ENCODE measurements around the gene TRIM52.
"Not testable (repeated sequence)": the region's sequence is repeated elsewhere in the genome, so short reads cannot be mapped to it uniquely, and the experiment has no call there.

TRIM52 gene

DNA sequence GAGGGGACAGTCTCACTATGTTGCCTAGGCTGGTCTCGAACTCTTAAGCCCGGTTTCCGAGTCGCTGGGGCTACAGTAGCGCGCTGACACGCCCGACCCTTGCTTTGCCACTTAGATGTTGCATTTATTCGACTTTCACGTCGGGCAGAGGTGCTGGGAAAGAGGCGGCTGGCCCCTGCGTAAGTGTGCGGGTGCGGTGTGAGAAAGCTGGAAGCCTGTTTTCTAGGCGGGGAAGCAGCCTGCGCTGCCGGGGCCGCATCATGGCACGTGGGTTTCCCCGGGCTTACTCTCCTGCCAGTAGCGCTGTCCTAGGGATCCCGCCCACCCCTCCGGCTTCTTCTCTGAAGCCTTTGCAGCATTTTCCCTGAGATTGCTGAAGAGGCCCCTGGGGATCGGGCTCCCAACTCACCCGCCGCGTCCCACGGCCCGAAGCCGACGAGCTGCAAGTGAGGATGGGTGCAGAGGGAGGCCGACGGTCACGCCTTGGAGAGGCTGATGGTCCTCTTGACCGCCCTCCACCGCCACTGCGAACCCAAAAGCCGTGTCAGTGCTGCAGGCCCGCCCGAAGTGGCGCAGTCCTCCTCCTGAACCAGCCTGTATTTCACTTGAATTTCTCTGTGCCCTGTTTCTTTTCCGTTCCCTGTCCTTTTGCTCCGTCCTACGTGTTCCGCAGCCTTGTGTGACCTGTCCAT is 43.7 kb downstream of the TRIM52 start:
- peak overlapping the region; percentile 57 for H2AFZ ChIP-seq (ENCODE audit: low read depth, low read length)
- peak; percentile 58 for DNase-seq
- H3K4me3 ChIP-seq (ENCODE audit: low read depth in 1 of 2, low read length in 2 of 2), result peak overlapping the region in 1 of 2 experiments; percentile 25; a peak in 2 of 4 replicates
- no peaks in the 10 kb centered on the region for H3K79me2 ChIP-seq (ENCODE audit: insufficient read depth, low read length)
- peak overlapping the region; percentile 82 for H3K4me2 ChIP-seq (ENCODE audit: insufficient read depth, low read length)
- H3K27ac ChIP-seq (ENCODE audit: low read length), result no peak overlapping the region
- peaks cover 42% of the 10 kb centered on the region for H3K4me1 ChIP-seq (ENCODE audit: insufficient read depth, low read length)
- TF ChIP-seq, protein P1, sequence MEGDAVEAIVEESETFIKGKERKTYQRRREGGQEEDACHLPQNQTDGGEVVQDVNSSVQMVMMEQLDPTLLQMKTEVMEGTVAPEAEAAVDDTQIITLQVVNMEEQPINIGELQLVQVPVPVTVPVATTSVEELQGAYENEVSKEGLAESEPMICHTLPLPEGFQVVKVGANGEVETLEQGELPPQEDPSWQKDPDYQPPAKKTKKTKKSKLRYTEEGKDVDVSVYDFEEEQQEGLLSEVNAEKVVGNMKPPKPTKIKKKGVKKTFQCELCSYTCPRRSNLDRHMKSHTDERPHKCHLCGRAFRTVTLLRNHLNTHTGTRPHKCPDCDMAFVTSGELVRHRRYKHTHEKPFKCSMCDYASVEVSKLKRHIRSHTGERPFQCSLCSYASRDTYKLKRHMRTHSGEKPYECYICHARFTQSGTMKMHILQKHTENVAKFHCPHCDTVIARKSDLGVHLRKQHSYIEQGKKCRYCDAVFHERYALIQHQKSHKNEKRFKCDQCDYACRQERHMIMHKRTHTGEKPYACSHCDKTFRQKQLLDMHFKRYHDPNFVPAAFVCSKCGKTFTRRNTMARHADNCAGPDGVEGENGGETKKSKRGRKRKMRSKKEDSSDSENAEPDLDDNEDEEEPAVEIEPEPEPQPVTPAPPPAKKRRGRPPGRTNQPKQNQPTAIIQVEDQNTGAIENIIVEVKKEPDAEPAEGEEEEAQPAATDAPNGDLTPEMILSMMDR (IDR thresholded peaks at IDR 0.05; ENCODE audit: borderline replicate concordance, extremely low read depth, low read length, poor library complexity, severe bottlenecking), result no peak
- TF ChIP-seq EZH2 (IDR thresholded peaks at IDR 0.05; ENCODE audit: borderline replicate concordance, low read depth, low read length, severe bottlenecking), result no peak
- no peaks in the 10 kb centered on the region for H3K9me3 ChIP-seq (ENCODE audit: insufficient read depth, low read length, severe bottlenecking)
- peak overlapping the region; percentile 32; the same call in 1 of the 2 replicates for H3K9ac ChIP-seq (ENCODE audit: low read depth, low read length)
- ATAC-seq (ENCODE audit: insufficient read depth, low read depth), result peak; percentile 12; the same call in 1 of the 3 replicates
- no peaks in the 10 kb centered on the region for H3K36me3 ChIP-seq (ENCODE audit: insufficient read depth, low read length)
- H4K20me1 ChIP-seq (ENCODE audit: insufficient read depth, low read length), result no peaks in the 10 kb centered on the region
- no peaks in the 10 kb centered on the region for H3K27me3 ChIP-seq (ENCODE audit: insufficient read depth, low read length, poor library complexity)

- DNase-seq, result peak; percentile 51
- Histone ChIP-seq H3K27ac (ENCODE audit: low read length) (peak overlapping the region; percentile 72), H3K9ac (ENCODE audit: low read depth, low read length) (peak overlapping the region; percentile 61)
Observed at GRCh38 chr5:181215997-181216989, 44.6 kb downstream of the TRIM52 start.

DNA sequence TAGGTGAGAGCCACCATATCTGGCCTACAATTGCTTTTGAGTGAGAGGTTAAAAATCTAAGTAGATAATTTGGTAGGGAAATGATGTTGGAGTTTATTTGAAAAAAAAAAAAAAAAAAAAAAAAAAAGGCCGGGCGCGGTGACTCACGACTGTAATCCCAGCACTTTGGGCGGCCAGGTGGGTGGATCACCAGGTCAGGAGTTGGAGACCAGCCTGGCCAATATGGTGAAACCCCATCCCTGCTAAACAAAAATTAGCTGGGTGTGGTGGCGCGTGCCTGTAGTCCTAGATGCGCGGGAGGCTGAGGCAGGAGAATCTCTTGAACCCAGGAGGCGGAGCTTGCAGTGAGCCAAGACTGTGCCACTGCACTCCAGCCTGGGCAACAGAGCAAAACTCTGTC is 46.7 kb downstream of the TRIM52 start:
- ATAC-seq (ENCODE audit: insufficient read depth, low read depth); H3K4me2 ChIP-seq (ENCODE audit: insufficient read depth, low read length); H2AFZ ChIP-seq (ENCODE audit: low read depth, low read length); H3K27me3 ChIP-seq (ENCODE audit: insufficient read depth, low read length, poor library complexity); H3K4me3 ChIP-seq (ENCODE audit: low read depth in 1 of 2, low read length in 2 of 2); H3K9ac ChIP-seq (ENCODE audit: low read depth, low read length); H3K27ac ChIP-seq (ENCODE audit: low read length); H3K9me3 ChIP-seq (ENCODE audit: insufficient read depth, low read length, severe bottlenecking); DNase-seq; H4K20me1 ChIP-seq (ENCODE audit: insufficient read depth, low read length); H3K79me2 ChIP-seq (ENCODE audit: insufficient read depth, low read length); H3K36me3 ChIP-seq (ENCODE audit: insufficient read depth, low read length): not testable (repeated sequence)
- peaks cover 29% of the 10 kb centered on the region for H3K4me1 ChIP-seq (ENCODE audit: insufficient read depth, low read length)

More at GRCh38 chr5:181215997-181216989, 44.6 kb downstream of the TRIM52 start:
- Histone ChIP-seq H2AFZ (ENCODE audit: low read depth, low read length) (peak overlapping the region; percentile 96), H3K9me3 (ENCODE audit: insufficient read depth, low read length, severe bottlenecking) (no peaks in the 10 kb centered on the region), H3K4me2 (ENCODE audit: insufficient read depth, low read length) (peak overlapping the region; percentile 82), H3K79me2 (ENCODE audit: insufficient read depth, low read length) (no peaks in the 10 kb centered on the region), H4K20me1 (ENCODE audit: insufficient read depth, low read length) (no peaks in the 10 kb centered on the region), H3K36me3 (ENCODE audit: insufficient read depth, low read length) (no peaks in the 10 kb centered on the region), H3K4me1 (ENCODE audit: insufficient read depth, low read length) (peaks cover 32% of the 10 kb centered on the region), H3K27me3 (ENCODE audit: insufficient read depth, low read length, poor library complexity) (no peaks in the 10 kb centered on the region), H3K4me3 (ENCODE audit: low read depth in 1 of 2, low read length in 2 of 2) (peak overlapping the region; percentile 26 to 66; a peak in 3 of 4 replicates)
- peak; percentile 43 for TF ChIP-seq EZH2 (IDR thresholded peaks at IDR 0.05; ENCODE audit: borderline replicate concordance, low read depth, low read length, severe bottlenecking)
- TF ChIP-seq, protein P1 (IDR thresholded peaks at IDR 0.05; ENCODE audit: borderline replicate concordance, extremely low read depth, low read length, poor library complexity, severe bottlenecking), result no peak
- ATAC-seq (ENCODE audit: insufficient read depth, low read depth), result peak; percentile 64

Measured in DND-41 (cell line).